HepG2 (cell line): ENCODE data around the gene PCDHA12. TPM values are rescaled to one million over a fixed set of nuclear protein-coding genes. Genes with fewer than 3 reads are reported as not detected.

Experiments used
- ATAC-seq: fragments of 200-7000 bp; cut with Tn5 transposase; 3 replicates; pipeline ENCODE4 v1.9.1; 2020; ENCODE audit warnings: mild to moderate bottlenecking, moderate library complexity
- BruUV-seq: library from RNA; stranded (reverse); fragments of 400-500 nt; replicated peaks from 2 replicates; lab custom pipeline; 2021; lab: Mats Ljungman, UMichigan
- CTCF ChIA-PET: fragments of 300-600 bp; formaldehyde crosslinking; extraction: SDS; loops from one replicate; lab custom pipeline; 2021; ENCODE audit warnings: low total read pairs, inconsistent platforms, low intra/inter-chr PET ratio; lab: Yijun Ruan, JAX
- POLR2A ChIA-PET: fragments of 350-600 bp; sonication (Branson Sonifier 250); formaldehyde crosslinking; loops from one replicate; lab custom pipeline; 2020; ENCODE audit warnings: antibody characterized with exemption, inconsistent platforms; lab: Yijun Ruan, JAX
- DNase-seq: peaks from one replicate; pipeline ENCODE4 v3.0.0-alpha.2; 2015; ENCODE audit warnings: low spot score
- FAIRE-seq: peaks from 3 replicates; lab custom pipeline; 2011; peaks lifted over from hg19 to GRCh38; lab: Jason Lieb, UNC
- H2AFZ ChIP-seq: one replicate; pipeline ENCODE4 v1.6.1; 2011; ENCODE audit warnings: low read length, inconsistent platforms
- H3K27ac ChIP-seq: fragments of 300-600 bp; 3 replicates; pipeline ENCODE4 v1.8.0; 2011; ENCODE audit warnings: mixed run types, mild to moderate bottlenecking, mixed read lengths, low read length, inconsistent platforms; ENCODE audit not compliant: insufficient read depth; ENCODE audit errors: extremely low read length
- H3K27me3 ChIP-seq, 2 experiments: fragments of 200-600 bp in 1 of 2; 2 replicates in 1 of 2; 3 replicates in 1 of 2; pipeline versions ENCODE4 v1.6.0 to v1.8.0; 2011; ENCODE audit warnings: low read length in 2 of 2, mild to moderate bottlenecking in 2 of 2, moderate library complexity in 2 of 2, inconsistent platforms in 1 of 2; ENCODE audit not compliant: insufficient read depth in 2 of 2, control insufficient read depth in 1 of 2
- H3K36me3 ChIP-seq, 2 experiments: fragments of 200-600 bp in 1 of 2; replicated peaks in 1 of 2; 2 replicates in 1 of 2; 3 replicates in 1 of 2; pipeline versions ENCODE4 v1.5.1 to v1.8.0; 2011; ENCODE audit warnings: low read length in 2 of 2, inconsistent platforms in 1 of 2; ENCODE audit not compliant: insufficient read depth in 2 of 2, control insufficient read depth in 1 of 2
- H3K4me1 ChIP-seq: 2 replicates; pipeline ENCODE4 v1.5.1; 2012; ENCODE audit warnings: low read length, inconsistent platforms; ENCODE audit not compliant: insufficient read depth
- H3K4me2 ChIP-seq: 2 replicates; pipeline ENCODE4 v1.6.0; 2011; ENCODE audit warnings: low read depth, low read length, inconsistent platforms
- H3K4me3 ChIP-seq, 3 experiments: fragments of 200-600 bp in 1 of 3; sonication (generic), shearing (Covaris generic) in 1 of 3; replicated peaks in 1 of 3; 2 replicates each; pipeline ENCODE4 v1.5.1; 2011 to 2016; ENCODE audit warnings: low read length in 3 of 3, inconsistent platforms in 2 of 3, low read depth in 2 of 3, mild to moderate bottlenecking in 2 of 3, control low read depth in 1 of 3, mixed read lengths in 1 of 3; ENCODE audit not compliant: insufficient read depth in 1 of 3
- H3K79me2 ChIP-seq: one replicate; pipeline ENCODE4 v1.6.1; 2011; ENCODE audit warnings: low read length, inconsistent platforms; ENCODE audit not compliant: insufficient read depth
- H3K9ac ChIP-seq: 2 replicates; pipeline ENCODE4 v1.6.0; 2011; ENCODE audit warnings: mild to moderate bottlenecking, low read depth, low read length, inconsistent platforms; ENCODE audit not compliant: insufficient read depth
- H3K9me3 ChIP-seq: 2 replicates; pipeline ENCODE4 v1.5.1; 2012; ENCODE audit warnings: mild to moderate bottlenecking, low read length
- H4K20me1 ChIP-seq: 2 replicates; pipeline ENCODE4 v1.6.0; 2011; ENCODE audit warnings: inconsistent platforms, mild to moderate bottlenecking, low read length, moderate library complexity; ENCODE audit not compliant: insufficient read depth
- CENPX ChIP-seq: sonication (generic); formaldehyde crosslinking; IDR thresholded peaks from 2 replicates; pipeline ENCODE4 v1.9.0; 2021; ENCODE audit warnings: mild to moderate bottlenecking, missing genetic modification reagents, moderate library complexity
- CREM ChIP-seq, 2 experiments: sonication (generic) in 1 of 2; formaldehyde crosslinking in 1 of 2; IDR thresholded peaks; 2 replicates each; pipeline versions ENCODE4 v1.4.0 to v1.6.1; 2016 to 2020; ENCODE audit warnings: antibody characterized with exemption in 1 of 2, mild to moderate bottlenecking in 1 of 2, missing genetic modification reagents in 1 of 2
- FOXK2 ChIP-seq: fragments of 450-650 bp; IDR thresholded peaks from 2 replicates; pipeline ENCODE4 v1.6.1; 2016
- HCFC1 ChIP-seq: fragments of 150-350 bp; IDR thresholded peaks from 2 replicates; pipeline ENCODE4 v1.6.1; 2014; ENCODE audit warnings: low read depth, low read length
- IKZF4 ChIP-seq: sonication (generic); formaldehyde crosslinking; IDR thresholded peaks from 2 replicates; pipeline ENCODE4 v1.5.1; 2020; ENCODE audit warnings: borderline replicate concordance, mild to moderate bottlenecking, low read depth, missing genetic modification reagents; ENCODE audit errors: not compliant biosample characterization
- LCORL ChIP-seq, 2 experiments: fragments of 450-650 bp in 1 of 2; sonication (generic) in 1 of 2; formaldehyde crosslinking in 1 of 2; IDR thresholded peaks; 2 replicates each; pipeline versions ENCODE4 v1.5.0 to v1.6.1; 2017 to 2020; ENCODE audit warnings: antibody characterized with exemption in 1 of 2, missing genetic modification reagents in 1 of 2
- ONECUT2 ChIP-seq: sonication (generic); formaldehyde crosslinking; IDR thresholded peaks from 2 replicates; pipeline ENCODE4 v1.4.0; 2020; ENCODE audit warnings: missing genetic modification reagents
- PBX2 ChIP-seq: IDR thresholded peaks from 2 replicates; pipeline ENCODE4 v1.6.1; 2016; ENCODE audit warnings: control low read depth
- RFX1 ChIP-seq: fragments of 450-650 bp; IDR thresholded peaks from 2 replicates; pipeline ENCODE4 v1.6.1; 2017
- RNF219 ChIP-seq: sonication (generic); formaldehyde crosslinking; IDR thresholded peaks from 2 replicates; pipeline ENCODE4 v1.5.0; 2020; ENCODE audit warnings: mild to moderate bottlenecking, missing genetic modification reagents
- SRF ChIP-seq: IDR thresholded peaks from 2 replicates; pipeline ENCODE4 v1.6.1; 2011; ENCODE audit warnings: mild to moderate bottlenecking, low read depth, low read length, moderate library complexity
- STAG1 ChIP-seq: sonication (generic); formaldehyde crosslinking; IDR thresholded peaks from 2 replicates; pipeline ENCODE4 v1.4.0; 2020; ENCODE audit warnings: missing genetic modification reagents
- ZBTB37 ChIP-seq: sonication (generic); formaldehyde crosslinking; IDR thresholded peaks from 2 replicates; pipeline ENCODE4 v1.4.0; 2020; ENCODE audit warnings: mild to moderate bottlenecking, missing genetic modification reagents
- ZNF367 ChIP-seq: sonication (generic); formaldehyde crosslinking; IDR thresholded peaks from 2 replicates; pipeline ENCODE4 v1.4.0; 2020; ENCODE audit warnings: missing genetic modification reagents, borderline replicate concordance
- ZNF503 ChIP-seq: sonication (generic); formaldehyde crosslinking; IDR thresholded peaks from 2 replicates; pipeline ENCODE4 v1.4.0; 2020; ENCODE audit warnings: missing genetic modification reagents
- ZNF772 ChIP-seq: sonication (generic); formaldehyde crosslinking; IDR thresholded peaks from 2 replicates; pipeline ENCODE4 v1.5.0; 2020; ENCODE audit warnings: mild to moderate bottlenecking, missing genetic modification reagents
- WGBS: methylation state at CpG from one replicate; pipeline ENCODE4 v1.1.6; 2017; ENCODE audit warnings: low lambda C conversion rate; 5-methylcytosine and 5-hydroxymethylcytosine counted together
- in situ Hi-C: cut with HindIII; loops from 2 replicates; pipeline ENCODE4 v1.10.0; 2017; ENCODE audit warnings: low pct_unique_long_range_greater_than_20kb; ENCODE audit not compliant: extremely low pct_ligation_motif_present
- intact Hi-C: fragments of 100-400 bp; cut with micrococcal nuclease; formaldehyde crosslinking; loops from one replicate; pipeline ENCODE4 v1.10.0; 2022; ENCODE audit not compliant: unreplicated experiment
- polyA plus RNA-seq, 8 experiments: library from polyadenylated mRNA; depleted of rRNA in 3 of 8; stranded (reverse) in 7 of 8; unstranded in 1 of 8; fragments of >200 nt; fragmentation: Illumina TruSeq in 4 of 8; extraction: Trizol in 4 of 8; gene quantifications; 2 replicates each; pipeline versions ENCODE4 v1.2.1 to v1.2.3, GENCODE V29; 2011 to 2016; ENCODE audit warnings: low read depth in 4 of 8, missing spikeins in 1 of 8, mixed read lengths in 1 of 8; ENCODE audit not compliant: insufficient read depth in 1 of 8
- total RNA-seq, 5 experiments: library from RNA; depleted of rRNA; stranded (reverse); fragments of >200 nt; fragmentation: Illumina TruSeq; extraction: Trizol; gene quantifications; 2 replicates each; pipeline ENCODE4 v1.2.3, GENCODE V29; 2016; ENCODE audit warnings: low read depth in 1 of 5

Gene PCDHA12
- total and polyA plus RNA-seq, 2 of the 13 experiments (the other 11 are each of a cell fraction or from before 2014, with no cell fraction given) = not detected

GRCh38 chr5:140926443-140927227 is 51.5 kb downstream of the PCDHA12 start:
- no peak for ATAC-seq
- H3K9ac ChIP-seq = no peak overlapping the region
- H3K4me2 ChIP-seq = no peak overlapping the region
- H3K36me3 ChIP-seq = no peaks in the 10 kb centered on the region
- no TSS peak for BruUV-seq
- peaks cover 2 to 17% of the 10 kb centered on the region in 2 experiments; a peak in 3 of 5 replicates for H3K27me3 ChIP-seq
- no peak overlapping the region for H2AFZ ChIP-seq
- H3K79me2 ChIP-seq = no peaks in the 10 kb centered on the region
- no peak overlapping the region for H3K4me3 ChIP-seq
- no peak for DNase-seq
- ChIA-PET CTCF (no interaction called here), POLR2A (no interaction called here)
- FAIRE-seq = no peak
- no peaks in the 10 kb centered on the region for H4K20me1 ChIP-seq
- in situ Hi-C loops = no loop called here
- WGBS = 79% methylated on average over 60 of the region's 74 CpGs
- H3K27ac ChIP-seq = no peak overlapping the region
- no peaks in the 10 kb centered on the region for H3K9me3 ChIP-seq
- H3K4me1 ChIP-seq = no peaks in the 10 kb centered on the region
- intact Hi-C loops = no loop called here
- no peak for TF ChIP-seq RNF219 (CRISPR knock-in tag)
- TF ChIP-seq HCFC1 = no peak
- no peak for TF ChIP-seq ZBTB37 (CRISPR knock-in tag)
- no peak for TF ChIP-seq ONECUT2 (CRISPR knock-in tag)
- TF ChIP-seq CREM (IDR thresholded peaks at IDR 0.05) = no peak
- TF ChIP-seq CREM (CRISPR knock-in tag; IDR thresholded peaks at IDR 0.05) = no peak
- TF ChIP-seq RFX1 = no peak
- no peak for TF ChIP-seq LCORL (IDR thresholded peaks at IDR 0.05)
- no peak for TF ChIP-seq LCORL (CRISPR knock-in tag; IDR thresholded peaks at IDR 0.05)
- TF ChIP-seq SRF = no peak
- no peak for TF ChIP-seq ZNF772 (CRISPR knock-in tag)
- TF ChIP-seq ZNF503 (CRISPR knock-in tag) = no peak
- TF ChIP-seq ZNF367 (CRISPR knock-in tag) = no peak
- no peak for TF ChIP-seq STAG1 (CRISPR knock-in tag)
- TF ChIP-seq PBX2 = no peak
- TF ChIP-seq FOXK2 = no peak
- no peak for TF ChIP-seq CENPX
- no peak for TF ChIP-seq IKZF4 (CRISPR knock-in tag)
